Measurements from ENCODE around the gene ZNF546.
"Not testable (repeated sequence)": the region's sequence is repeated elsewhere in the genome, so short reads cannot be mapped to it uniquely, and the experiment has no call there.

DNA sequence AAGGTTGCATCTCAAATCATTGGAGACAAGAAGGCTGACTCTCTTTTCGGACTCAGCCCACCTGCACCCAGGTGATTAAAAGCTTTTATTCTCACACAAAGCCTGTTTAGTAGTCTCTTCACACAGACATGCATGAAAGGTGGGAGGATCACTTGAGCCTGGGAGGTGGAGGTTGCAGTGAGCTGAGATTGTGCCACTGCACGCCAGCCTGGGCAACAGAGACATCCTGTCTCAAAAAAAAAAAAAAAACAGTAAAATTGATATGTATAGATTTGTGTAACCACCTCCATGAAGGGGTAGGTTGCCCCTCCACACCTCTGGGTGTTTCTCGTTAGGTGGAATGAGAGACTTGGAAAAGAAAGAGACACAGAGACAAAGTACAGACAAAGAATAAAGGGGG lies 37.9 kb upstream of the ZNF546 start:
- TF ChIP-seq, protein P1, sequence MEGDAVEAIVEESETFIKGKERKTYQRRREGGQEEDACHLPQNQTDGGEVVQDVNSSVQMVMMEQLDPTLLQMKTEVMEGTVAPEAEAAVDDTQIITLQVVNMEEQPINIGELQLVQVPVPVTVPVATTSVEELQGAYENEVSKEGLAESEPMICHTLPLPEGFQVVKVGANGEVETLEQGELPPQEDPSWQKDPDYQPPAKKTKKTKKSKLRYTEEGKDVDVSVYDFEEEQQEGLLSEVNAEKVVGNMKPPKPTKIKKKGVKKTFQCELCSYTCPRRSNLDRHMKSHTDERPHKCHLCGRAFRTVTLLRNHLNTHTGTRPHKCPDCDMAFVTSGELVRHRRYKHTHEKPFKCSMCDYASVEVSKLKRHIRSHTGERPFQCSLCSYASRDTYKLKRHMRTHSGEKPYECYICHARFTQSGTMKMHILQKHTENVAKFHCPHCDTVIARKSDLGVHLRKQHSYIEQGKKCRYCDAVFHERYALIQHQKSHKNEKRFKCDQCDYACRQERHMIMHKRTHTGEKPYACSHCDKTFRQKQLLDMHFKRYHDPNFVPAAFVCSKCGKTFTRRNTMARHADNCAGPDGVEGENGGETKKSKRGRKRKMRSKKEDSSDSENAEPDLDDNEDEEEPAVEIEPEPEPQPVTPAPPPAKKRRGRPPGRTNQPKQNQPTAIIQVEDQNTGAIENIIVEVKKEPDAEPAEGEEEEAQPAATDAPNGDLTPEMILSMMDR (IDR thresholded peaks at IDR 0.05) = not testable (repeated sequence)
- not testable (repeated sequence) for TF ChIP-seq POLR2A (IDR thresholded peaks at IDR 0.05)

Measured in esophagus squamous epithelium (tissue), 4 donors.